HepG2 (cell line): ENCODE data around the gene MFAP2. TPM values are rescaled to one million over a fixed set of nuclear protein-coding genes. Genes with fewer than 3 reads are reported as not detected.

ENCODE experiments used
- ATAC-seq: fragments of 200-7000 bp; cut with Tn5 transposase; 3 replicates; pipeline ENCODE4 v1.9.1; 2020; ENCODE audit warnings: mild to moderate bottlenecking, moderate library complexity
- BruUV-seq: library from RNA; stranded (reverse); fragments of 400-500 nt; replicated peaks from 2 replicates; lab custom pipeline; 2021; lab: Mats Ljungman, UMichigan
- CTCF ChIA-PET: fragments of 300-600 bp; formaldehyde crosslinking; extraction: SDS; loops from one replicate; lab custom pipeline; 2021; ENCODE audit warnings: low total read pairs, inconsistent platforms, low intra/inter-chr PET ratio; lab: Yijun Ruan, JAX
- POLR2A ChIA-PET: fragments of 350-600 bp; sonication (Branson Sonifier 250); formaldehyde crosslinking; loops from one replicate; lab custom pipeline; 2020; ENCODE audit warnings: antibody characterized with exemption, inconsistent platforms; lab: Yijun Ruan, JAX
- DNase-seq: peaks from one replicate; pipeline ENCODE4 v3.0.0-alpha.2; 2015; ENCODE audit warnings: low spot score
- FAIRE-seq: peaks from 3 replicates; lab custom pipeline; 2011; peaks lifted over from hg19 to GRCh38; lab: Jason Lieb, UNC
- H2AFZ ChIP-seq: one replicate; pipeline ENCODE4 v1.6.1; 2011; ENCODE audit warnings: low read length, inconsistent platforms
- H3K27ac ChIP-seq: fragments of 300-600 bp; 3 replicates; pipeline ENCODE4 v1.8.0; 2011; ENCODE audit warnings: mixed run types, mild to moderate bottlenecking, mixed read lengths, low read length, inconsistent platforms; ENCODE audit not compliant: insufficient read depth; ENCODE audit errors: extremely low read length
- H3K27me3 ChIP-seq, 2 experiments: fragments of 200-600 bp in 1 of 2; 2 replicates in 1 of 2; 3 replicates in 1 of 2; pipeline versions ENCODE4 v1.6.0 to v1.8.0; 2011; ENCODE audit warnings: low read length in 2 of 2, mild to moderate bottlenecking in 2 of 2, moderate library complexity in 2 of 2, inconsistent platforms in 1 of 2; ENCODE audit not compliant: insufficient read depth in 2 of 2, control insufficient read depth in 1 of 2
- H3K36me3 ChIP-seq, 2 experiments: fragments of 200-600 bp in 1 of 2; replicated peaks in 1 of 2; 2 replicates in 1 of 2; 3 replicates in 1 of 2; pipeline versions ENCODE4 v1.5.1 to v1.8.0; 2011; ENCODE audit warnings: low read length in 2 of 2, inconsistent platforms in 1 of 2; ENCODE audit not compliant: insufficient read depth in 2 of 2, control insufficient read depth in 1 of 2
- H3K4me1 ChIP-seq: 2 replicates; pipeline ENCODE4 v1.5.1; 2012; ENCODE audit warnings: low read length, inconsistent platforms; ENCODE audit not compliant: insufficient read depth
- H3K4me2 ChIP-seq: 2 replicates; pipeline ENCODE4 v1.6.0; 2011; ENCODE audit warnings: low read depth, low read length, inconsistent platforms
- H3K4me3 ChIP-seq, 3 experiments: fragments of 200-600 bp in 1 of 3; sonication (generic), shearing (Covaris generic) in 1 of 3; replicated peaks in 1 of 3; 2 replicates each; pipeline ENCODE4 v1.5.1; 2011 to 2016; ENCODE audit warnings: low read length in 3 of 3, inconsistent platforms in 2 of 3, low read depth in 2 of 3, mild to moderate bottlenecking in 2 of 3, control low read depth in 1 of 3, mixed read lengths in 1 of 3; ENCODE audit not compliant: insufficient read depth in 1 of 3
- H3K79me2 ChIP-seq: one replicate; pipeline ENCODE4 v1.6.1; 2011; ENCODE audit warnings: low read length, inconsistent platforms; ENCODE audit not compliant: insufficient read depth
- H3K9ac ChIP-seq: 2 replicates; pipeline ENCODE4 v1.6.0; 2011; ENCODE audit warnings: mild to moderate bottlenecking, low read depth, low read length, inconsistent platforms; ENCODE audit not compliant: insufficient read depth
- H3K9me3 ChIP-seq: 2 replicates; pipeline ENCODE4 v1.5.1; 2012; ENCODE audit warnings: mild to moderate bottlenecking, low read length
- H4K20me1 ChIP-seq: 2 replicates; pipeline ENCODE4 v1.6.0; 2011; ENCODE audit warnings: inconsistent platforms, mild to moderate bottlenecking, low read length, moderate library complexity; ENCODE audit not compliant: insufficient read depth
- AKNA ChIP-seq: sonication (generic); formaldehyde crosslinking; IDR thresholded peaks from 2 replicates; pipeline ENCODE4 v1.4.0; 2020; ENCODE audit warnings: missing genetic modification reagents, borderline replicate concordance
- CENPX ChIP-seq: sonication (generic); formaldehyde crosslinking; IDR thresholded peaks from 2 replicates; pipeline ENCODE4 v1.9.0; 2021; ENCODE audit warnings: mild to moderate bottlenecking, missing genetic modification reagents, moderate library complexity
- GPN1 ChIP-seq: sonication (generic); formaldehyde crosslinking; IDR thresholded peaks from 2 replicates; pipeline ENCODE4 v1.5.1; 2020; ENCODE audit warnings: missing genetic modification reagents, borderline replicate concordance
- MEIS1 ChIP-seq: sonication (generic); formaldehyde crosslinking; IDR thresholded peaks from 2 replicates; pipeline ENCODE4 v1.9.0; 2021; ENCODE audit warnings: mild to moderate bottlenecking, missing genetic modification reagents, moderate library complexity, borderline replicate concordance
- ZNF232 ChIP-seq: sonication (generic); formaldehyde crosslinking; IDR thresholded peaks from 2 replicates; pipeline ENCODE4 v1.4.0; 2020; ENCODE audit warnings: missing genetic modification reagents, borderline replicate concordance
- ZNF3 ChIP-seq: IDR thresholded peaks from 2 replicates; pipeline ENCODE4 v1.7.0; 2017; ENCODE audit warnings: inconsistent platforms
- ZNF382 ChIP-seq: sonication (generic); formaldehyde crosslinking; IDR thresholded peaks from 2 replicates; pipeline ENCODE4 v1.5.0; 2020; ENCODE audit warnings: missing genetic modification reagents, mild to moderate bottlenecking, borderline replicate concordance
- ZNF44 ChIP-seq: sonication (generic); formaldehyde crosslinking; IDR thresholded peaks from 2 replicates; pipeline ENCODE4 v1.5.1; 2020; ENCODE audit warnings: mild to moderate bottlenecking, missing genetic modification reagents
- ZNF510 ChIP-seq: sonication (generic); formaldehyde crosslinking; IDR thresholded peaks from 2 replicates; pipeline ENCODE4 v1.4.0; 2020; ENCODE audit warnings: low read depth, mild to moderate bottlenecking, missing genetic modification reagents
- ZNF878 ChIP-seq: sonication (generic); formaldehyde crosslinking; IDR thresholded peaks from 2 replicates; pipeline ENCODE4 v1.8.1; 2023; ENCODE audit warnings: mild to moderate bottlenecking, missing genetic modification reagents, moderate library complexity
- WGBS: methylation state at CpG from one replicate; pipeline ENCODE4 v1.1.6; 2017; ENCODE audit warnings: low lambda C conversion rate; 5-methylcytosine and 5-hydroxymethylcytosine counted together
- in situ Hi-C: cut with HindIII; loops from 2 replicates; pipeline ENCODE4 v1.10.0; 2017; ENCODE audit warnings: low pct_unique_long_range_greater_than_20kb; ENCODE audit not compliant: extremely low pct_ligation_motif_present
- intact Hi-C: fragments of 100-400 bp; cut with micrococcal nuclease; formaldehyde crosslinking; loops from one replicate; pipeline ENCODE4 v1.10.0; 2022; ENCODE audit not compliant: unreplicated experiment
- polyA plus RNA-seq, 8 experiments: library from polyadenylated mRNA; depleted of rRNA in 3 of 8; stranded (reverse) in 7 of 8; unstranded in 1 of 8; fragments of >200 nt; fragmentation: Illumina TruSeq in 4 of 8; extraction: Trizol in 4 of 8; gene quantifications; 2 replicates each; pipeline versions ENCODE4 v1.2.1 to v1.2.3, GENCODE V29; 2011 to 2016; ENCODE audit warnings: low read depth in 4 of 8, missing spikeins in 1 of 8, mixed read lengths in 1 of 8; ENCODE audit not compliant: insufficient read depth in 1 of 8
- total RNA-seq, 5 experiments: library from RNA; depleted of rRNA; stranded (reverse); fragments of >200 nt; fragmentation: Illumina TruSeq; extraction: Trizol; gene quantifications; 2 replicates each; pipeline ENCODE4 v1.2.3, GENCODE V29; 2016; ENCODE audit warnings: low read depth in 1 of 5
- TF ChIP-seq, protein P1 (sequence below): sonication (generic); formaldehyde crosslinking; IDR thresholded peaks from 2 replicates; pipeline ENCODE4 v1.8.0; 2022; ENCODE audit warnings: mild to moderate bottlenecking, missing genetic modification reagents; ENCODE audit not compliant: insufficient replicate concordance
- TF ChIP-seq, protein P2 (sequence below): sonication (generic); formaldehyde crosslinking; IDR thresholded peaks from 2 replicates; pipeline ENCODE4 v1.5.0; 2020; ENCODE audit warnings: mild to moderate bottlenecking, missing genetic modification reagents
- TF ChIP-seq, protein P3 (sequence below): sonication (generic); formaldehyde crosslinking; IDR thresholded peaks from 2 replicates; pipeline ENCODE4 v1.5.1; 2020; ENCODE audit warnings: mild to moderate bottlenecking, missing genetic modification reagents, moderate library complexity

Gene MFAP2
- total and polyA plus RNA-seq, 2 of the 13 experiments (the other 11 are each of a cell fraction or from before 2014, with no cell fraction given), result 1.1 to 1.4 TPM

DNA sequence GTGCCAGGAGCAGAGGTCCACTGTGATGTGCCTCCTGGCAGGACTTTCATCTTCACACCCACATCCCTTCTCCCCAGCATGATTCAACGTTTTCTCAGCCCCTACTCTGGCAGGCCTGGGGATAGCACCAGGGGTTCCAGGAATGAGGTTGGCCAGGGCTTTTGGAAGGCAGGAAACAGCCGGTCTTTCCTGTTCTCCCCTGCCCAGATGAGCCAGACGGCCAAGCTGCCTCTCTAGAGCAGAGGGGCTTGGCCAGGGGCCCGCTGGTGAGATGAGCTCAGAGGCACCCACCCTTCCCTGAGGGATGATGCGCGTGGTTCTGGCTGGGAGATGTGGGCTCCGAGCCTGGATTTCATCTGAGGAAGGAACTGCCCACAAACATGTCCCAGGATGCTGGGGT lies 4.3 kb upstream of the MFAP2 start:
- no peak overlapping the region for H3K4me3 ChIP-seq
- H3K9ac ChIP-seq, result no peak overlapping the region
- no peaks in the 10 kb centered on the region for H3K79me2 ChIP-seq
- no peaks in the 10 kb centered on the region for H3K36me3 ChIP-seq
- FAIRE-seq, result no peak
- ChIA-PET CTCF (no interaction called here), POLR2A (no interaction called here)
- H2AFZ ChIP-seq, result no peak overlapping the region
- H3K4me2 ChIP-seq, result no peak overlapping the region
- no peak for ATAC-seq
- H3K27ac ChIP-seq, result no peak overlapping the region
- intact Hi-C loops, result no loop called here
- DNase-seq, result no peak
- no peaks in the 10 kb centered on the region for H3K9me3 ChIP-seq
- BruUV-seq, result no TSS peak
- 84% methylated on average over 6 of the region's 7 CpGs for WGBS
- no peaks in the 10 kb centered on the region for H4K20me1 ChIP-seq
- peaks cover under 1 to 15% of the 10 kb centered on the region in 2 experiments; a peak in 3 of 5 replicates for H3K27me3 ChIP-seq
- peaks cover 25% of the 10 kb centered on the region for H3K4me1 ChIP-seq
- in situ Hi-C loops, result no loop called here
- no peak for TF ChIP-seq AKNA (CRISPR knock-in tag)
- TF ChIP-seq CENPX (CRISPR knock-in tag), result no peak
- TF ChIP-seq, protein P1, sequence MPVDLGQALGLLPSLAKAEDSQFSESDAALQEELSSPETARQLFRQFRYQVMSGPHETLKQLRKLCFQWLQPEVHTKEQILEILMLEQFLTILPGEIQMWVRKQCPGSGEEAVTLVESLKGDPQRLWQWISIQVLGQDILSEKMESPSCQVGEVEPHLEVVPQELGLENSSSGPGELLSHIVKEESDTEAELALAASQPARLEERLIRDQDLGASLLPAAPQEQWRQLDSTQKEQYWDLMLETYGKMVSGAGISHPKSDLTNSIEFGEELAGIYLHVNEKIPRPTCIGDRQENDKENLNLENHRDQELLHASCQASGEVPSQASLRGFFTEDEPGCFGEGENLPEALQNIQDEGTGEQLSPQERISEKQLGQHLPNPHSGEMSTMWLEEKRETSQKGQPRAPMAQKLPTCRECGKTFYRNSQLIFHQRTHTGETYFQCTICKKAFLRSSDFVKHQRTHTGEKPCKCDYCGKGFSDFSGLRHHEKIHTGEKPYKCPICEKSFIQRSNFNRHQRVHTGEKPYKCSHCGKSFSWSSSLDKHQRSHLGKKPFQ (CRISPR knock-in tag), result no peak
- TF ChIP-seq, protein P2, sequence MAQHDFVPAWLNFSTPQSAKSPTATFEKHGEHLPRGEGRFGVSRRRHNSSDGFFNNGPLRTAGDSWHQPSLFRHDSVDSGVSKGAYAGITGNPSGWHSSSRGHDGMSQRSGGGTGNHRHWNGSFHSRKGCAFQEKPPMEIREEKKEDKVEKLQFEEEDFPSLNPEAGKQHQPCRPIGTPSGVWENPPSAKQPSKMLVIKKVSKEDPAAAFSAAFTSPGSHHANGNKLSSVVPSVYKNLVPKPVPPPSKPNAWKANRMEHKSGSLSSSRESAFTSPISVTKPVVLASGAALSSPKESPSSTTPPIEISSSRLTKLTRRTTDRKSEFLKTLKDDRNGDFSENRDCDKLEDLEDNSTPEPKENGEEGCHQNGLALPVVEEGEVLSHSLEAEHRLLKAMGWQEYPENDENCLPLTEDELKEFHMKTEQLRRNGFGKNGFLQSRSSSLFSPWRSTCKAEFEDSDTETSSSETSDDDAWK (CRISPR knock-in tag), result no peak
- no peak for TF ChIP-seq ZNF232 (CRISPR knock-in tag)
- no peak for TF ChIP-seq ZNF878 (CRISPR knock-in tag)
- TF ChIP-seq ZNF44 (CRISPR knock-in tag), result no peak
- TF ChIP-seq ZNF510 (CRISPR knock-in tag), result no peak
- no peak for TF ChIP-seq MEIS1 (CRISPR knock-in tag)
- TF ChIP-seq, protein P3, sequence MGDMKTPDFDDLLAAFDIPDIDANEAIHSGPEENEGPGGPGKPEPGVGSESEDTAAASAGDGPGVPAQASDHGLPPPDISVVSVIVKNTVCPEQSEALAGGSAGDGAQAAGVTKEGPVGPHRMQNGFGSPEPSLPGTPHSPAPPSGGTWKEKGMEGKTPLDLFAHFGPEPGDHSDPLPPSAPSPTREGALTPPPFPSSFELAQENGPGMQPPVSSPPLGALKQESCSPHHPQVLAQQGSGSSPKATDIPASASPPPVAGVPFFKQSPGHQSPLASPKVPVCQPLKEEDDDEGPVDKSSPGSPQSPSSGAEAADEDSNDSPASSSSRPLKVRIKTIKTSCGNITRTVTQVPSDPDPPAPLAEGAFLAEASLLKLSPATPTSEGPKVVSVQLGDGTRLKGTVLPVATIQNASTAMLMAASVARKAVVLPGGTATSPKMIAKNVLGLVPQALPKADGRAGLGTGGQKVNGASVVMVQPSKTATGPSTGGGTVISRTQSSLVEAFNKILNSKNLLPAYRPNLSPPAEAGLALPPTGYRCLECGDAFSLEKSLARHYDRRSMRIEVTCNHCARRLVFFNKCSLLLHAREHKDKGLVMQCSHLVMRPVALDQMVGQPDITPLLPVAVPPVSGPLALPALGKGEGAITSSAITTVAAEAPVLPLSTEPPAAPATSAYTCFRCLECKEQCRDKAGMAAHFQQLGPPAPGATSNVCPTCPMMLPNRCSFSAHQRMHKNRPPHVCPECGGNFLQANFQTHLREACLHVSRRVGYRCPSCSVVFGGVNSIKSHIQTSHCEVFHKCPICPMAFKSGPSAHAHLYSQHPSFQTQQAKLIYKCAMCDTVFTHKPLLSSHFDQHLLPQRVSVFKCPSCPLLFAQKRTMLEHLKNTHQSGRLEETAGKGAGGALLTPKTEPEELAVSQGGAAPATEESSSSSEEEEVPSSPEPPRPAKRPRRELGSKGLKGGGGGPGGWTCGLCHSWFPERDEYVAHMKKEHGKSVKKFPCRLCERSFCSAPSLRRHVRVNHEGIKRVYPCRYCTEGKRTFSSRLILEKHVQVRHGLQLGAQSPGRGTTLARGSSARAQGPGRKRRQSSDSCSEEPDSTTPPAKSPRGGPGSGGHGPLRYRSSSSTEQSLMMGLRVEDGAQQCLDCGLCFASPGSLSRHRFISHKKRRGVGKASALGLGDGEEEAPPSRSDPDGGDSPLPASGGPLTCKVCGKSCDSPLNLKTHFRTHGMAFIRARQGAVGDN (CRISPR knock-in tag), result no peak
- TF ChIP-seq ZNF382 (CRISPR knock-in tag), result no peak
- no peak for TF ChIP-seq GPN1 (CRISPR knock-in tag)
- no peak for TF ChIP-seq ZNF3 (CRISPR knock-in tag)
